ENCODE data around the gene BBS5.
"Not testable (repeated sequence)": the region's sequence is repeated elsewhere in the genome, so short reads cannot be mapped to it uniquely, and the experiment has no call there.

BBS5 gene

DNA sequence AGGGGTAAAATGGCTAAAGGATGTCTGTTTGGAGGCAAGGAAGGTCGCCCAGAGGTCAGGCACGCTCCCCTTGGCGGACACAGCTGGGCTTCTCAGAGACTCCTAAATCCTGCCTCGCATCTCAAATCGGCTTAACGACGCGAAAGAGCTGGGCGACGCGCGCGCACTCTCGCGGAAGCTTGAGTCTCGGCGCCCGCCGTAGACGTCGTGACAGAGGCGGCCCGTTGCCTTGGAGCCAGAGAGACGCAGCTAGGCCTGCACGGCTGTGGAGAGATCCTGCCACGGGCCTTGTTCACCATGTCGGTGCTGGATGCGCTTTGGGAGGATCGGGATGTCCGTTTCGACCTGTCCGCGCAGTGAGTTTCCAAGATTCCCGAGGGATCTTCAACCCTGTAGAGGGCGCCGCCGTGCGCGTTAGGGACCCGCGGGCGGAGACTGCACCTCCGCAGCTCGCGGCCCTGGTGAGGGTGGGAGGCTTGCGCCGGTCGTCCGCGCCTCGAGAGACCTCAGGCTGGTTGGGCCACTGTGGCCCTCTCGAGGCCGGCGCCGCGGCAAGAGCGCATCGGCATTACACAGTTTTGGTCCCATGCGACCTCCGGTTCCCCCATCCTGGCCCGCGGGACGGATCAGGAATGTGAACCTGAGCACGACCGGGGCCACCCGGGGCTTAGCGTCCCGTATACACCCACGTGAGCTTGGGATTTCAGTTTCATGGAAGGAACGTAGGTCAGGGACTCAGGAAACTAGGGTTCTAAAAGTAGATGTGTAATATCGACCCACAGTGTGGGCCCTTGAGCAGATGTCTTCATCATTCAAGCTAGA lies at the start of gene BBS5:
BBS5 (plus strand) TSS at position 238 of the 822 bp plus-strand sequence; CDS start at position 298, 60 bp downstream.
- peak; percentile 85 for DNase-seq

DNA sequence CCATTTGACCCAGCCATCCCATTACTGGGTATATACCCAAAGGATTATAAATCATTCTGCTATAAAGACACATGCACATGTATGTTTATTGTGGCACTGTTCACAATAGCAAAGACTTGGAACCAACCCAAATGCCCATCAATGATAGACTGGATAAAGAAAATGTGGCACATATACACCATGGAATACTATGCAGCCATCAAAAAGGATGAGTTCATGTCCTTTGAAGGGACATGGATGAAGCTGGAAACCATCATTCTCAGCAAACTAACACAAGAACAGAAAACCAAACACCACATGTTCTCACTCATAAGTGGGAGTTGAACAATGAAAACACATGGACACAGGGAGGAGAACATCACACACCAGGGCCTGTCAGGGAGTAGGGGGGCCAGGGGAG lies 47.5 kb upstream of the BBS5 start:
- not testable (repeated sequence) for DNase-seq

DNA sequence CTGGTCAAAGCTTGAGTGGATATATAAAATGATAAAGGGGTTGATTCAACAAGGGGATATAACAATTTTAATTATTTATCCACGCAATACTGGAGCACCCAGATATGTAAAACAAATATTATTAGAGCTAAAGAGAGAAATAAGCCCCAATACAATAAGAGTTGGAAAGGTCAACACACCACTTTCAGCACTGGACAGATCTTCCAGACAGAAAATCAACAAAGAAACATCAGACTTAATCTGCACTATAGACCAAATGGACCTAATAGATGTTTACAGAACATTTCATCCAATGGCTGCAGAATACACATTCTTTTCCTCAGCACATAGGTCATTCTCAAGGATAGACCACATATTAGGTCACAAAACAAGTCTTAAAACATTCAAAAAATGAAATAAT lies 45.1 kb upstream of the BBS5 start:
- DNase-seq: not testable (repeated sequence)

DNA sequence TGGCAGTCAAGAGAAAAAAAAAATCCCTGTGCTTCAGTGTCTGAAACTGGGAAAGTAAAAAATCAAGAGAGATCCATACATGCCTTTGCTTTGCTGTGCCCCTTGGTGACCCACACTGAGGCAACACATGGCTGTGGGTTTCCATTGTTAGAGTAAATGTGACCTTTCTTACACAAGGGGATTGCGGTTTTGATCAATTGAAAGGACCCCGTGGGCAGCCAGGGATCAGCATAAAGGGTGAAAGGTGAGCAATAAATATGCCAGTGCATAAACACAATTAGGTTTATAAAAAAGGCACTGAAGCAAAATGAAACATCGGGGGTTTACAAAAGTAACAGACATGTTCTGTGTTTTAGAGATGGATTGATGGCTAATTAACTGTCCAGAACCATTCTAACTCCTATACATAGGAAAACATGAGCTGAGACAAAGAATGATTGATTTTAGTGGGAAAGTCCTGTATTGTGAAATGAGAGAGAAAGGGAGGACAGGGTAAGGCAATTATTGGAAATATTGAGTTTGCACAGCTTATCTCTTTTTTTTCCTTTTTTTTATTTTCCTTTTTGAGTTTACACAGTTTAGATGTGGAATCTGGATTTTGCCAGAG lies 40.7 kb upstream of the BBS5 start:
- no peak for DNase-seq

GRCh38 chr2:169439900-169440299 lies 39.4 kb upstream of the BBS5 start:
- no peak for DNase-seq

DNA sequence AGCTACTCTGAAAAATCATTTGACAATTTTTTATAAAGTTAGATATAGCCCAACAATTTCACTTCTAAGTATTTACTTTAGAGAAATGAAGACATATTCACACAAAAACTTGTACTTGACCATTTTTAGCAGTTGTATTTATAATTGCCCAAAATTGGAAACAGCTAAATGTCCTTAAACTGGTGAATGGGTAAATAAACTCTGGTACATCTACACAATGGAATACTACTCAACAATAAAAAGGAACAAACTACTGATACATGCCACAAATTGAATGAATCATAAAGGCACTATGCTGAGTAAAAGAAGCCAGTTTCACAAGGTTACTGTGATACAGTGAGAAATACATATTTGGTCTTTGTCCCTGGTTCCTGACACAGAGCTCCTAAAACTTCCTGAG lies 32.8 kb upstream of the BBS5 start:
- no peak for DNase-seq

GRCh38 chr2:169448316-169448715 lies 31.0 kb upstream of the BBS5 start:
- no peak for DNase-seq

DNA sequence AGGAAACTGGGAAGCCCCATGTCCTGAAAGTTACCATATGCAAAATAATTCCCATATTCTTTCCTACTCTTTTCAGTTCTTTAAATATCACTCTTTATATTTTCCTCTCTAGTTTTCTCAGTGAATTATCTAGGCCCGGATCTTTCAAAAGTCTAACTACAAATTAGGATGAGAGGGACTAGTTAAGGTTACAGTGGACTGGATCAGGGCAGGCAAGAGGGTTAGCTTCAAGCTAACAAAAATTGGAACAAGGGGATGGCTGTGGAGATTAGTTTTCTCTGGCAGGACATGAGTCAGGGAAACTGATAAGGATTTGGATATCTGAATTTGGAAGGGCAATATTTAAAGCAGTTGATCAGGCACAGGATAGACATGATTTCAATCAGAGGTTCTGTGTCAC lies 30.4 kb upstream of the BBS5 start:
- DNase-seq: no peak

DNA sequence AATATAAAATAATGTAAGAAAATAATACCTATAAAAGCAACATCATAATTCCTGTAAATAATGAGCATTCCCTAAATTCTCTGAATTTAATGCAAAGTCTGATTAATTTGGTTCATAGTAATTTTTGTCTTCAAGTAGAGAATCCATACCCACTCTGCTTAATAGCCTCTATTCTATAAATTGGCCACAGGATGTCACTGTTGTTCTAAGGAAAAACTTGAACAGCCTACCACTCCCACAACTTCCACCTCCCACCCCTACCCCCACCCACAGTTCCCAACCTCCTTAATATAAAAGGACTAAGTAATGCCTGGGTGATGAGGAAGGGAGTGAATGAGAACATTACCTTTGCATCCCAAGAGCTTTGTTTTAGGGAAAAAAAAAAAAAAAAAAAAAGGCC lies 27.2 kb upstream of the BBS5 start:
- peak; percentile 49 for DNase-seq

GRCh38 chr2:169453044-169453443 lies 26.2 kb upstream of the BBS5 start:
- DNase-seq: not testable (repeated sequence)

- no peak for DNase-seq
These were observed 18.2 kb upstream of the BBS5 start for GRCh38 chr2:169461143-169461542.

GRCh38 chr2:169462896-169463695 lies 16.2 kb upstream of the BBS5 start:
- peak; percentile 73 for DNase-seq

- DNase-seq: no peak
These were observed 14.8 kb upstream of the BBS5 start for GRCh38 chr2:169464466-169464865.

DNA sequence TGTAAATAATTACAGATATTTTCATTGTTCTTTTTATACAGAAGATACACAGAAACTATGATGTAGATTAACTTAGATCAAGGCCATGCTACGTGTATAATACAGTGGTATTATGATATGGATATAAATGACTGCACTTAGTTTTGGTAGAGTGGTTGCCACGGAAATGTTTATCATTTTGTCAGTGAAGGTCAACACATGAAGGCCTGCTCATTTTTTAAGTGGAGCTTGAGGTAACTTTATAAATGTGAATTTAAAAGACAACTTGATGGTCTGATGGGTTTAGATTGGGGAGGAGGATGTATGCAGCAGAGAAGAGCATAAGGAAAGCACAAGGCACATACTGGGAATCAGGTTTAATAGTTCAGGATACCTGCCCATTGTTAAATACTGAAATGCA lies 14.4 kb upstream of the BBS5 start:
- no peak for DNase-seq

GRCh38 chr2:169468841-169469240 lies 10.5 kb upstream of the BBS5 start:
- DNase-seq: no peak

DNA sequence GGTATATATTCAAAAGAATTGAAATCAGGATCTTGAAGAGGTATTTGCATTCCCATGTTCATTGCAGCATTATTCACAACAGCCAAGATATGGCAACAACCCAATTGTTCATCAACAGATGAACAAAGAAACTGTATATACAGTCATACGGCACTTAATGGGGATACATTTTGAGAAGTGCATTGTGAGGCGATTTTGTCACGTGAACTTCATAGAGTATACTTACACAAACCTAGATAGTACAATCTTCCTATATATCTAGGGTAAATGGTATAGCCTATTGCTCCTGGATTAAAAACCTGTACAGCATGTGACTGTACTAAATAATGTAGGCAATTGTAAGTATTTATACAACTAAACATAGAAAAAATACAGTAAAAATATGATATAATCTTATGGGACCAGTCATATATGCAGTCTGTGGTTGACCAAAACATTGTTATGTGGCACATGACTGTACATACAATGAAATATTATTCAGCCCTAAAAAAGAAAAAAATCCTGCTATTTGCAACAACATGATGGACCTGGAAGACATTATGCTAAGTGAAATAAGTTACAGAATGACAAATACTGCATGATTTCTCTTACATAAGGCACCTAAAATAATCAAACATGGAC lies 9.2 kb upstream of the BBS5 start:
- no peak for DNase-seq

DNA sequence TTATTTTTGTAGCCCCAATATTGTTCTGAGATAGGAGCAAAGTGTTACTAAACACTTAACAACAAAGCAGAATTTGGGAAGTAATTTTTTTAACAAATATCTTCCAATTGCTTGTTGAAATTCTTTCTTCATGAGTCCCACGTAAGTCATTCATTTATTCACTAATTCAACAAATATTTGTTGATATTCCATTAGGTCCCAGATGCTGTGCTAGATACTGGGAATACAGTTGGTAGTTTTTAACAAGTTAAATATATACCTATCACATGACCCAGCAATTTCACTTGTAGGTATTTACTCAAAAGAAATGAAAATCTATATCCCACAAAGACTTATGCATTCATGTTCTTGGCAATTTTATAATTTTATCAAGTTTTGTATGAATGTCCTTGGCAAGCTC lies 7.0 kb upstream of the BBS5 start:
- no peak for DNase-seq

- no peak for DNase-seq
These were observed 2.8 kb upstream of the BBS5 start for GRCh38 chr2:169476459-169476858.

GRCh38 chr2:169478339-169478738 lies 955 bp upstream of the BBS5 start:
- peak; percentile 23 for DNase-seq

GRCh38 chr2:169478745-169479256 lies 493 bp upstream of the BBS5 start:
- DNase-seq: no peak

- DNase-seq: peak; percentile 29
These were observed 778 bp downstream of the BBS5 start for GRCh38 chr2:169480079-169480465.

DNA sequence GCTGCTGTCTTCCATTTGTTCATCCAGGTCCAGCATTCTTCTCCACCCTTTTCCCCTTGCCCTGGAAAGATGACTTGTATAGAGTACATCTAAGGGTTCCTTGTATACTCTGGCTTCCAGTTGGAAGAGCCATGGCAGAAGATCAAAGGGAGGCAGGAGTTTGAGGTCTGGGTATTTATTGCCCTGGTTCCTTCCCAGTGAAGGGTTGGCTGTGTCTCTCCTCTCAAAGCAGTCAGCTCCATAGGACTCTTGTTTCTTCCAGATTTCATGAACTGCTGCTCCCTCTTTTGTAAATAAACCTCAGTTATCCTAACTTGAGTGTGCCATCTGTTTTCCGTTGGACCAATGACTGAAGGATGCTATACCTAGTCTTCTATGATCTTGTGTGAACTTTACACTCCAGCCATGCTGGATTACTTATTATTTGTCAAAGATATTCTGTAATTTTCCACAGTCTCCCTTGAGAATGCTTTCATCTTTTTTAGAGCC lies 6.4 kb downstream of the BBS5 start:
- DNase-seq: no peak

GRCh38 chr2:169486487-169486886 lies 7.2 kb downstream of the BBS5 start:
- DNase-seq: no peak
